OCI-LY3 (cell line): ENCODE data around the gene DPP6.

Experiments
- H2AFZ ChIP-seq: fragments of 200-600, 300-600 bp; shearing (Covaris generic); 2 replicates; pipeline ENCODE4 v1.6.0; 2014; ENCODE audit warnings: antibody characterized with exemption, low read depth, low read length
- H3K27ac ChIP-seq: fragments of 200-600, 300-600 bp; sonication (generic); 2 replicates; pipeline ENCODE4 v1.5.1; 2014; ENCODE audit warnings: mild to moderate bottlenecking, low read length, moderate library complexity, mixed read lengths
- H3K27me3 ChIP-seq: fragments of 200-600, 300-600 bp; sonication (generic); 2 replicates; pipeline ENCODE4 v1.6.1; 2014; ENCODE audit warnings: low read depth, low read length, mixed read lengths
- H3K36me3 ChIP-seq: fragments of 200-600, 300-600 bp; sonication (generic); replicated peaks from 2 replicates; pipeline ENCODE3; 2014; ENCODE audit warnings: low read depth, low read length, mixed read lengths
- H3K4me1 ChIP-seq: fragments of 300-600, 200-600 bp; sonication (generic); 2 replicates; pipeline ENCODE4 v1.6.1; 2014; ENCODE audit warnings: low read length, mixed read lengths
- H3K4me2 ChIP-seq: fragments of 200-600, 300-600 bp; sonication (generic); 2 replicates; pipeline ENCODE4 v1.6.1; 2014; ENCODE audit warnings: low read length, mixed read lengths
- H3K4me3 ChIP-seq: fragments of 300-600, 200-600 bp; sonication (generic); 2 replicates; pipeline ENCODE4 v1.5.1; 2014; ENCODE audit warnings: antibody characterized with exemption, mild to moderate bottlenecking, low read length, moderate library complexity
- H3K79me2 ChIP-seq: fragments of 300-600, 200-600 bp; shearing (Covaris generic); 2 replicates; pipeline ENCODE4 v1.6.1; 2014; ENCODE audit warnings: mild to moderate bottlenecking, low read length, mixed read lengths
- H3K9ac ChIP-seq: fragments of 300-600, 200-600 bp; shearing (Covaris generic); 2 replicates; pipeline ENCODE4 v1.6.0; 2014; ENCODE audit warnings: mild to moderate bottlenecking, low read length, moderate library complexity
- H3K9me3 ChIP-seq: fragments of 200-600, 300-600 bp; shearing (Covaris generic); 2 replicates; pipeline ENCODE4 v1.6.1; 2014; ENCODE audit warnings: low read length, mixed read lengths; ENCODE audit not compliant: insufficient read depth
- H4K20me1 ChIP-seq: fragments of 200-600, 300-600 bp; sonication (generic); 2 replicates; pipeline ENCODE4 v1.6.1; 2016; ENCODE audit warnings: low read length, mixed read lengths; ENCODE audit not compliant: insufficient read depth
- EZH2phosphoT487 ChIP-seq: fragments of 200-600 bp; shearing (Covaris generic); IDR thresholded peaks from 2 replicates; pipeline ENCODE4 v1.6.1; 2018; ENCODE audit warnings: antibody characterized with exemption, mixed run types, low read depth
- TF ChIP-seq, protein P1 (sequence below): fragments of 200-600, 300-600 bp; sonication (generic); IDR thresholded peaks from 2 replicates; pipeline ENCODE4 v1.5.1; 2014; ENCODE audit warnings: antibody characterized with exemption, low read length, low read depth

The DPP6 gene

DNA sequence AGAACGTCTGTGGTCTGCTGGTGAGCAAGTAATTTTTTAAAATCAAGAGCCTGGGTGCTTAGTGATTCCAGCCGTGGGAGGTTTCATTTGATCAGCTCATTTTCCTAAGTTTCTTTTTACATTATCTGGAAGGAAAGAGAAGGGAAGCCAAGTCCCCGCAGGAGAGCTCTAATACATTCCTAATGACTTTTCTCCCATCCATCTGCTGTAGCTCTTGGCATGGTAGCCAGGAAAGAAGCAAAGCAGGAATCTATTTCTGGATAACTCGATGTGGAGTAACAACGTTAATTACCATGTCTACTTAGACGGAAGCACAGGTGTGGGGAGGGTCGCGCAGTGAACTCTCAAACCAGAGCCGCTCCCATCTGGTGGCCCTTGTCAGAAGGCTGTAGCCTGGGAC is 828.8 kb downstream of the DPP6 start:
- Histone ChIP-seq H3K79me2 (no peaks in the 10 kb centered on the region), H3K9ac (no peak overlapping the region), H3K27ac (no peak overlapping the region), H2AFZ (no peak overlapping the region), H3K4me2 (no peak overlapping the region), H3K9me3 (no peaks in the 10 kb centered on the region), H4K20me1 (no peaks in the 10 kb centered on the region), H3K4me3 (no peak overlapping the region), H3K36me3 (no peaks in the 10 kb centered on the region), H3K27me3 (peaks cover 11% of the 10 kb centered on the region), H3K4me1 (no peaks in the 10 kb centered on the region)
- TF ChIP-seq, protein P1, sequence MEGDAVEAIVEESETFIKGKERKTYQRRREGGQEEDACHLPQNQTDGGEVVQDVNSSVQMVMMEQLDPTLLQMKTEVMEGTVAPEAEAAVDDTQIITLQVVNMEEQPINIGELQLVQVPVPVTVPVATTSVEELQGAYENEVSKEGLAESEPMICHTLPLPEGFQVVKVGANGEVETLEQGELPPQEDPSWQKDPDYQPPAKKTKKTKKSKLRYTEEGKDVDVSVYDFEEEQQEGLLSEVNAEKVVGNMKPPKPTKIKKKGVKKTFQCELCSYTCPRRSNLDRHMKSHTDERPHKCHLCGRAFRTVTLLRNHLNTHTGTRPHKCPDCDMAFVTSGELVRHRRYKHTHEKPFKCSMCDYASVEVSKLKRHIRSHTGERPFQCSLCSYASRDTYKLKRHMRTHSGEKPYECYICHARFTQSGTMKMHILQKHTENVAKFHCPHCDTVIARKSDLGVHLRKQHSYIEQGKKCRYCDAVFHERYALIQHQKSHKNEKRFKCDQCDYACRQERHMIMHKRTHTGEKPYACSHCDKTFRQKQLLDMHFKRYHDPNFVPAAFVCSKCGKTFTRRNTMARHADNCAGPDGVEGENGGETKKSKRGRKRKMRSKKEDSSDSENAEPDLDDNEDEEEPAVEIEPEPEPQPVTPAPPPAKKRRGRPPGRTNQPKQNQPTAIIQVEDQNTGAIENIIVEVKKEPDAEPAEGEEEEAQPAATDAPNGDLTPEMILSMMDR = no peak
- TF ChIP-seq EZH2phosphoT487 = no peak

DNA sequence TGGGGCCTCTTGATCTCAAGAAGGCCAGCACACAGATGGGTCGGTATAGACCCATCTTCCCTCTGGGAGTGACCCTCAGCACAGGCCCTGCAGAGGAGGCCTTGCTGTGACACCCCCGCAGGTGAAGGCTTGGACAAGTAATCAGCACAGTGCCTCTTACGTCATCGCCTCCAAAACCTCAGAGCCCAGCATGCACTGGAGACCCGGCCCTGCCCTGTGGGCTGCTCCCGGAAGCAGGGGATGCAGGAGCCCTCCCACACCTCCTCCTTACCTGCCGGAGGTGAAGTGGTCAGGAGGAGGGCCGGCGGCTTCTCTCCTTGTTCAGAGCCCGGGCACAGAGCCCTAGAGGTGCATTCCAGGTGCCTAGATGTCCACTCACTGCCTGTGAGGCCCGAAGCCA is 829.3 kb downstream of the DPP6 start:
- Histone ChIP-seq H3K4me1 (no peaks in the 10 kb centered on the region), H2AFZ (no peak overlapping the region), H3K79me2 (no peaks in the 10 kb centered on the region), H3K27ac (no peak overlapping the region), H3K9ac (no peak overlapping the region), H3K4me3 (no peak overlapping the region), H4K20me1 (no peaks in the 10 kb centered on the region), H3K9me3 (no peaks in the 10 kb centered on the region), H3K27me3 (peaks cover 6% of the 10 kb centered on the region), H3K36me3 (no peaks in the 10 kb centered on the region), H3K4me2 (no peak overlapping the region)
- TF ChIP-seq, protein P1 = no peak
- no peak for TF ChIP-seq EZH2phosphoT487

DNA sequence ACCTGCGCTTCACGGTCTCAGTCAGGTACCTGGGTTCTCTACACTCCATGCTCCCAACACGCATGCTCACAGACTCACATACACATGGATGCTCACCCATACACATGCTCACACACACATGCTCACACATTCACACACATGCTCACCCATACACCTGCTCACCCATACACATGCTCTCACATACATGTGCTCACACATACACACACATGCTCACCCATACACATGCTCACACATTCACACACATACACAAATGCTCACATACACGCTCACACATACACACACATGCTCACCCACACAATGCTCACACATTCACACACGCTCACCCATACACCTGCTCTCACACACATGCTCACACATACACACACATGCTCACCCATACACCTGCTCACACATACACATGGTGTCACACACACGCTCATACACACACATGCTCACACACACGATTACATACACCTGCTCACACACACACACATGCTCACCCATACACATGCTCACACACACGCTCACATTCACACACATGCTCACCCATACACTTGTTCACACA is 830.8 kb downstream of the DPP6 start:
- no peak overlapping the region for H2AFZ ChIP-seq
- no peak overlapping the region for H3K27ac ChIP-seq
- no peak overlapping the region for H3K4me3 ChIP-seq
- H3K36me3 ChIP-seq = no peaks in the 10 kb centered on the region
- H3K4me1 ChIP-seq = no peaks in the 10 kb centered on the region
- no peak overlapping the region for H3K4me2 ChIP-seq
- TF ChIP-seq, protein P1 = no peak
- TF ChIP-seq EZH2phosphoT487 = no peak
- H3K27me3 ChIP-seq = no peaks in the 10 kb centered on the region
- no peaks in the 10 kb centered on the region for H3K79me2 ChIP-seq
- no peaks in the 10 kb centered on the region for H3K9me3 ChIP-seq
- H3K9ac ChIP-seq = no peak overlapping the region
- H4K20me1 ChIP-seq = no peaks in the 10 kb centered on the region

DNA sequence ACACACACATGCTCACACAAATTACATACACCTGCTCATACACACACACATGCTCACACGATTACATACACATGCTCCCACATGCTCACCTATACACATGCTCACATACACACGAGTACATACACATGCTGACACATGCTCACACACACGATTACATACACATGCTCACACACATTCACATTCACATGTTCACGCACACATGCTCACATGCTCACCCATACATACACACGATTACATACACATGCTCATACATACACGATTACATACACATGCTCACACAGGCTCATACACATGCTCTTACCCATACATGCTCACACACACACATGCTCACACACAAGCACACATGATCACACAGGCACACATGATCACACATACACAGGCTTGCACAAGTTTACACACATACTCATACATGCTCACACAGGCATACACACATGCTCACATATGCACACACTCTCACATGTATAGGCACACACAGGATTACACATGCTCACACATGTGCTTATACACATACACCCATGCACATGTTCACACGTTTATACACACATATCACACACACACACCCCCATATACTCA is 832.2 kb downstream of the DPP6 start:
- Histone ChIP-seq H4K20me1 (no peaks in the 10 kb centered on the region), H2AFZ (no peak overlapping the region), H3K4me2 (no peak overlapping the region), H3K4me1 (no peaks in the 10 kb centered on the region), H3K9me3 (0 out of 2 replicates have a peak, but pooled peaks cover 2% of the 10 kb centered on the region), H3K9ac (no peak overlapping the region), H3K4me3 (no peak overlapping the region), H3K27ac (no peak overlapping the region), H3K36me3 (no peaks in the 10 kb centered on the region), H3K27me3 (no peaks in the 10 kb centered on the region), H3K79me2 (no peaks in the 10 kb centered on the region)
- TF ChIP-seq, protein P1 = no peak
- no peak for TF ChIP-seq EZH2phosphoT487
